K562 (cell line): ENCODE data around the gene HMGN1. TPM values are rescaled to one million over a fixed set of nuclear protein-coding genes. Genes with fewer than 3 reads are reported as not detected.

ENCODE experiments used
- EWSR1 ChIP-seq: fragments of 450-650 bp; IDR thresholded peaks from 2 replicates; pipeline ENCODE4 v1.6.1; 2018; ENCODE audit warnings: borderline replicate concordance, mild to moderate bottlenecking, low read depth, moderate library complexity; ENCODE audit not compliant: partially characterized antibody
- KLF13 ChIP-seq: fragments of 450-650 bp; IDR thresholded peaks from 2 replicates; pipeline ENCODE4 v1.6.1; 2016; ENCODE audit warnings: missing genetic modification characterization, low read depth, mild to moderate bottlenecking, missing compliant biosample characterization, moderate library complexity, borderline replicate concordance
- MAZ ChIP-seq, 2 experiments: fragments of 450-650 bp in 1 of 2; sonication (generic) in 1 of 2; formaldehyde crosslinking; IDR thresholded peaks in 1 of 2; conservative IDR thresholded peaks in 1 of 2; 2 replicates each; pipeline versions ENCODE4 v1.4.0 to v1.5.0; 2020; ENCODE audit warnings: mild to moderate bottlenecking in 1 of 2, missing genetic modification reagents in 1 of 2
- MEIS2 ChIP-seq: fragments of 450-650 bp; IDR thresholded peaks from 2 replicates; pipeline ENCODE4 v1.6.1; 2014; ENCODE audit warnings: mild to moderate bottlenecking; ENCODE audit not compliant: partially characterized antibody
- MIER1 ChIP-seq: fragments of 450-650 bp; IDR thresholded peaks from 2 replicates; pipeline ENCODE4 v1.6.1; 2016; ENCODE audit warnings: antibody characterized with exemption, mild to moderate bottlenecking, low read depth
- MLLT1 ChIP-seq, 2 experiments: fragments of 450-650 bp; IDR thresholded peaks; 2 replicates each; pipeline ENCODE4 v1.6.1; 2016
- PHB ChIP-seq: fragments of 250-450 bp; sonication (Bioruptor Pico); IDR thresholded peaks from 2 replicates; pipeline ENCODE4 v1.5.0; 2021
- PRDM10 ChIP-seq: fragments of 450-650 bp; IDR thresholded peaks from 2 replicates; pipeline ENCODE4 v1.6.1; 2018; ENCODE audit not compliant: partially characterized antibody
- TAF7 ChIP-seq: fragments of 450-650 bp; IDR thresholded peaks from 2 replicates; pipeline ENCODE4 v1.6.1; 2016; ENCODE audit warnings: missing genetic modification characterization, missing compliant biosample characterization
- ZBTB33 ChIP-seq: sonication (generic); formaldehyde crosslinking; IDR thresholded peaks from 2 replicates; pipeline ENCODE4 v1.8.1; 2023; ENCODE audit warnings: mild to moderate bottlenecking, missing genetic modification reagents
- ZBTB5 ChIP-seq: fragments of 450-650 bp; IDR thresholded peaks from 2 replicates; pipeline ENCODE4 v1.6.1; 2017; ENCODE audit warnings: antibody characterized with exemption
- ZBTB9 ChIP-seq: fragments of 450-650 bp; formaldehyde crosslinking; IDR thresholded peaks from 2 replicates; pipeline ENCODE4 v1.4.0; 2020; ENCODE audit warnings: mild to moderate bottlenecking, moderate library complexity
- ZKSCAN1 ChIP-seq: fragments of 150-350 bp; IDR thresholded peaks from 2 replicates; pipeline ENCODE4 v1.6.1; 2016; ENCODE audit warnings: low read depth, low read length
- ZNF551 ChIP-seq: fragments of 250-450 bp; sonication (Bioruptor Pico); IDR thresholded peaks from 2 replicates; pipeline ENCODE4 v1.5.0; 2021; ENCODE audit warnings: mild to moderate bottlenecking, moderate library complexity
- ZNF76 ChIP-seq: fragments of 250-450 bp; sonication (Bioruptor Pico); IDR thresholded peaks from 2 replicates; pipeline ENCODE4 v1.4.0; 2020; ENCODE audit warnings: mild to moderate bottlenecking, moderate library complexity, borderline replicate concordance
- polyA plus RNA-seq, 8 experiments: library from polyadenylated mRNA; depleted of rRNA in 4 of 8; stranded (reverse) in 5 of 8; unstranded in 3 of 8; fragments of >200 nt; fragmentation: Nextera tagmentation in 2 of 8; fragmentation: Illumina TruSeq in 1 of 8; extraction: Ambion mirVana in 2 of 8; extraction: Trizol in 1 of 8; gene quantifications; 2 replicates each; pipeline versions ENCODE4 v1.2.1 to v1.2.3, GENCODE V29; 2011 to 2014; ENCODE audit warnings: inconsistent platforms in 1 of 8, missing spikeins in 1 of 8
- total RNA-seq, 7 experiments: library from RNA; depleted of rRNA in 6 of 7; stranded (reverse); fragments of >200 nt in 6 of 7; fragmentation: Illumina TruSeq in 2 of 7; extraction: Trizol in 2 of 7; gene quantifications; 2 replicates each; pipeline versions ENCODE4 v1.2.1 to v1.2.3, GENCODE V29; 2011 to 2021; ENCODE audit warnings: low replicate concordance in 1 of 7

Gene HMGN1
- total and polyA plus RNA-seq, 9 of the 15 experiments (the other 6 are each of a cell fraction or from before 2014, with no cell fraction given): 124 to 626 (median 498) TPM

GRCh38 chr21:39318091-39318959, 30.6 kb downstream of the HMGN1 start (continued):
- 0 out of 4 replicates have a peak, but pooled peaks of 1 of the 2 experiments have one; percentile 1 for TF ChIP-seq MAZ (CRISPR knock-in tag; conservative IDR thresholded peaks at IDR 0.05 in 1 of 2, IDR thresholded peaks at IDR 0.05 in 1 of 2)
- no peak for TF ChIP-seq ZNF551 (CRISPR knock-in tag)
- peak; percentile 57 for TF ChIP-seq ZBTB33
- TF ChIP-seq MEIS2: peak; percentile 16
- TF ChIP-seq MLLT1 (IDR thresholded peaks at IDR 0.05): 0 out of 4 replicates have a peak, but pooled peaks of 1 of the 2 experiments have one; percentile 44
- no peak for TF ChIP-seq ZBTB9 (CRISPR knock-in tag)
- no peak for TF ChIP-seq KLF13 (tag)
- no peak for TF ChIP-seq ZNF76
- TF ChIP-seq ZBTB5: no peak
- TF ChIP-seq EWSR1: no peak
- TF ChIP-seq PHB: no peak
- TF ChIP-seq MIER1: no peak
- no peak for TF ChIP-seq ZKSCAN1
- TF ChIP-seq TAF7: 0 out of 2 replicates have a peak, but pooled peaks have one; percentile 17
- peak; percentile 12 for TF ChIP-seq PRDM10
